ENCODE measurements around the gene EML5.

- TF ChIP-seq CTCF (IDR thresholded peaks at IDR 0.05; ENCODE audit: extremely low read depth in 1 of 2, insufficient read depth in 1 of 2, low read depth in 1 of 2, low read length in 2 of 2) (no peak), POLR2A (IDR thresholded peaks at IDR 0.05; ENCODE audit: low read depth, low read length) (no peak)
These were observed 178.4 kb downstream of the EML5 start for GRCh38 chr14:88614218-88614907.

Data from endothelial cell of umbilical vein (primary cell).